ENCODE data around the gene ANTXRL.

GRCh38 chr10:46310143-46310514 is 23.3 kb downstream of the ANTXRL start:
- TF ChIP-seq CTCF (IDR thresholded peaks at IDR 0.05; ENCODE audit: low read depth, low read length) (no peak), EZH2phosphoT487 (IDR thresholded peaks at IDR 0.05; ENCODE audit: low read depth) (no peak)
